Spleen (tissue), 7 donors: ENCODE results near the gene FBXW8.

Experiments used
- POLR2A ChIP-seq, 3 donors: fragments of 450-650 bp; IDR thresholded peaks; one replicate each; pipeline ENCODE4 v1.5.1; 2017; ENCODE audit warnings: antibody characterized with exemption in 3 of 3, mild to moderate bottlenecking in 1 of 3
- TF ChIP-seq, protein P1 (sequence below), 11 experiments: fragments of 200-600 bp in 7 of 11; fragments of 450-650 bp in 4 of 11; sonication (generic) in 4 of 11; IDR thresholded peaks in 8 of 11; conservative IDR thresholded peaks in 3 of 11; 1 replicate in 7 of 11; 2 replicates in 4 of 11; pipeline versions ENCODE4 v1.4.0 to v1.8.0; 2016 to 2021; ENCODE audit warnings: antibody characterized with exemption in 11 of 11, inconsistent platforms in 4 of 11, mild to moderate bottlenecking in 1 of 11
- donor health status: DM: no; HTN: no; CAD: no; lungs with moderate emphysema.
- donor health status: DM: no; HTN: no; CAD: no.
- donor health status: DM: no; HTN: no; CAD: no.

DNA sequence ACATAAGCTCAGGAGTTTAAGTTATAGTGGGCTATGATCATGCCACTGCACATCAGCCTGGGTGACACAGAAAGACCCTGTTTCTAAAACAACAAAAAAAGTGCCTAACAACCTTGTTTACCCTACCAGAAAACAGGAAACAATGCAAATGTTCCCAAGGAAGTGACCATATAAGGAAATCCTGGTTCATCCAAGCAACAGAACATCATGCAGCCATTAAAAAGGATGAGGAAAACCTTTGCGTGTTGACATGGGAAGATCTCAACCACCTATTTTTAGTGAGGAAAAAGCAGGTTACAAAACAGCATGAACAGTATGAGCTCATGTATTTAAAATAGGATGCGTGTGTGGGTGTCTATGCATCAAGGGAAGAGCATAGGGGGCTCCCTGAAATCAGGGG is 43.2 kb upstream of the FBXW8 start:
- TF ChIP-seq, protein P1, sequence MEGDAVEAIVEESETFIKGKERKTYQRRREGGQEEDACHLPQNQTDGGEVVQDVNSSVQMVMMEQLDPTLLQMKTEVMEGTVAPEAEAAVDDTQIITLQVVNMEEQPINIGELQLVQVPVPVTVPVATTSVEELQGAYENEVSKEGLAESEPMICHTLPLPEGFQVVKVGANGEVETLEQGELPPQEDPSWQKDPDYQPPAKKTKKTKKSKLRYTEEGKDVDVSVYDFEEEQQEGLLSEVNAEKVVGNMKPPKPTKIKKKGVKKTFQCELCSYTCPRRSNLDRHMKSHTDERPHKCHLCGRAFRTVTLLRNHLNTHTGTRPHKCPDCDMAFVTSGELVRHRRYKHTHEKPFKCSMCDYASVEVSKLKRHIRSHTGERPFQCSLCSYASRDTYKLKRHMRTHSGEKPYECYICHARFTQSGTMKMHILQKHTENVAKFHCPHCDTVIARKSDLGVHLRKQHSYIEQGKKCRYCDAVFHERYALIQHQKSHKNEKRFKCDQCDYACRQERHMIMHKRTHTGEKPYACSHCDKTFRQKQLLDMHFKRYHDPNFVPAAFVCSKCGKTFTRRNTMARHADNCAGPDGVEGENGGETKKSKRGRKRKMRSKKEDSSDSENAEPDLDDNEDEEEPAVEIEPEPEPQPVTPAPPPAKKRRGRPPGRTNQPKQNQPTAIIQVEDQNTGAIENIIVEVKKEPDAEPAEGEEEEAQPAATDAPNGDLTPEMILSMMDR (IDR thresholded peaks at IDR 0.05 in 8 of 11, conservative IDR thresholded peaks at IDR 0.05 in 3 of 11) = no peak
- no peak for TF ChIP-seq POLR2A (IDR thresholded peaks at IDR 0.05)
